ENCODE data around the gene ZGPAT.

DNA sequence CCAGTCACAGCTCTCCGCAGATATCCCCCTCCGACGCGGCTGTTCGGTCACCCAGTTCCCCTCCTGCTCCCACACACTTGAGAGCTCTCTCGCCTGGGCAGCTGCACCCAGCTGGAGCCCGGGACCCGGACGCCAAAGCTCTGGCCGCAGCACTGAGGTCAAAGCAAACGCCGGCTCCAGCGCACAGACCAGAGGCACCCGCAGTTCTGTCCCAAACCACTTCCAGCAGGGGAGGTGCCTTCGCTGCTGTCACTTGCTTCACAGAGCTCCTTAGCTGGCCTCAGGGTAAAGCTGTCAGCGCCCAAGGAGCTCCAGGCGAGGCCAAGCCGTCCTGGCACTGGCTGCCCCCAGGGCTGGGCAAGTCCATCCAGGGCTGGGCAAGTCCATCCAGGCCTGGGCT is 59.6 kb downstream of the ZGPAT start:
- TF ChIP-seq POLR2A (IDR thresholded peaks at IDR 0.05): no peak
- TF ChIP-seq, protein P1, sequence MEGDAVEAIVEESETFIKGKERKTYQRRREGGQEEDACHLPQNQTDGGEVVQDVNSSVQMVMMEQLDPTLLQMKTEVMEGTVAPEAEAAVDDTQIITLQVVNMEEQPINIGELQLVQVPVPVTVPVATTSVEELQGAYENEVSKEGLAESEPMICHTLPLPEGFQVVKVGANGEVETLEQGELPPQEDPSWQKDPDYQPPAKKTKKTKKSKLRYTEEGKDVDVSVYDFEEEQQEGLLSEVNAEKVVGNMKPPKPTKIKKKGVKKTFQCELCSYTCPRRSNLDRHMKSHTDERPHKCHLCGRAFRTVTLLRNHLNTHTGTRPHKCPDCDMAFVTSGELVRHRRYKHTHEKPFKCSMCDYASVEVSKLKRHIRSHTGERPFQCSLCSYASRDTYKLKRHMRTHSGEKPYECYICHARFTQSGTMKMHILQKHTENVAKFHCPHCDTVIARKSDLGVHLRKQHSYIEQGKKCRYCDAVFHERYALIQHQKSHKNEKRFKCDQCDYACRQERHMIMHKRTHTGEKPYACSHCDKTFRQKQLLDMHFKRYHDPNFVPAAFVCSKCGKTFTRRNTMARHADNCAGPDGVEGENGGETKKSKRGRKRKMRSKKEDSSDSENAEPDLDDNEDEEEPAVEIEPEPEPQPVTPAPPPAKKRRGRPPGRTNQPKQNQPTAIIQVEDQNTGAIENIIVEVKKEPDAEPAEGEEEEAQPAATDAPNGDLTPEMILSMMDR (IDR thresholded peaks at IDR 0.05): no peak
